NAMALWA (cell line): Measurements from ENCODE around the gene TLR3.
A peak's percentile ranks its signal among the peaks of the same experiment; 100 is the strongest.
"Not testable (repeated sequence)": the region's sequence is repeated elsewhere in the genome, so short reads cannot be mapped to it uniquely, and the experiment has no call there.

Experiments used
- DNase-seq: peaks from one replicate; pipeline ENCODE4 v3.0.0-alpha.2; 2015; ENCODE audit warnings: low spot score

TLR3 gene

DNA sequence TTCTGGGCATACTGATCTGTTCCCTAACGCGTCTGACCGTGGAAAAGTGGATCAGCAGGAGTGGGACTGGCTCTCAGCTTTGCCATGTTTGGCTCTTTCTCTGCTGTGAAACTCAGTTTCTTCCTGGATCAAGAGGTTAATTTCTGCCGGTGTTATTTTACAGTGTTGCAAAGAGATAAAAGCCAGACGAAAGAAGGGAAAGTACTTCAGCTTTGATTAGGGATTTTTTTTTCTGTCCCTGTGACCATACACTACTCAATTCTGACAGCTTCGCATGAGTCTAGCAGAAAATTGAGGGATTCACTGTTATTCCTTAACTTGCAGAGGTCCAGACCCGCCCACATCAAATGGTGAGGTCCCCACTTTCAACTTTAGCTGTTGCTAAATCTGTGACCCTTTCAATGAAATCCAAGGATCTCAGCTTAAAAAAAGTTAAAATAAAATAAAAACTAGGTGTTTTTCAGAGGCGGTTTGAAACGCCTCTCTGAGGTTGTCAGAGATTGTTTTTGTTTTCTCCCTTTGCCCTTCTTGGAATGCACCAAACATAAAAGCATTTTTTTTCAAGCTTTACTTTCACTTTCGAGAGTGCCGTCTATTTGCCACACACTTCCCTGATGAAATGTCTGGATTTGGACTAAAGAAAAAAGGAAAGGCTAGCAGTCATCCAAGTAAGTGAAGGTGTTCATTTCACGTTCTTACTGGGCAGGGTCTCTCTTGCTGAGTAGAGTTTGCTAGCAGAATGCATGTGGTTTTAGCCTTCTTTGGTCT lies at the start of gene TLR3:
TLR3 (plus strand) TSS at position 576 of the 768 bp plus-strand sequence. CDS start 7,464 bp downstream, outside the sequence.
- DNase-seq: peak; percentile 16

- no peak for DNase-seq
Observed at GRCh38 chr4:186019269-186019668, 49.7 kb upstream of the TLR3 start.

GRCh38 chr4:186020106-186020792 lies 48.7 kb upstream of the TLR3 start:
- no peak for DNase-seq

GRCh38 chr4:186020793-186021407 lies 48.1 kb upstream of the TLR3 start:
- DNase-seq: no peak

DNA sequence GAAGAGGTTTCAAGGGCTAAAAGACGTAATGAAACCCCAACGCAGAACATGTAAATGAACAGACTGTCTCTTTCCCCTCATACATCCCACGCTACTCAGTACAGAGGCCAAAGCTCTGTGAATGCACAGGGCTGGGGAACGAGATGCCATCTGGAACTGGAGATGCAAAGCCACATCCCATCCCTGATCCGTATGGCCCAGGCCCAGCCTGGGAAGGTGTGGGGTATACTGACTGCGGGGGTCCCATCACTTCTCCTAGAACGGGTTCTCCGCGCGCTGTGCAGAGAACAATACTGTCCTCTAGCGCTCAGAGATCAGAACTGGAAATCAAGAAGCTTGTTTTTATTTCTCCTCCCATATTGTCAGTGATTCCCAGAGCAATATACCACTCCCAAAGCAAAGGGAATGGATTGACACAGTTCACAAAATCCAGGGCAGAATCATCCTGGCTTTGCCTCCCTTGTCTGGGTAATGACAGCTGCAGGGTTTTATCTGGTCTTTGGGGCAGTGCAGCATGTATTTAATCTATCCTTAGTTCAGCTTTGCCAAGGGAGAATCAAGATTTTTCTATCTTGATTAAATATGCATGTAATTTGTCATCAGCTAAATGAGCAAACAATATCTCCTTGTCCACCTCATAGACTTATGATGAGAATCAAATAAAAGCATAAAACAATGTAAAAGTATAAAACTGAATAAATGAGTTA lies 47.3 kb upstream of the TLR3 start:
- DNase-seq: no peak

DNA sequence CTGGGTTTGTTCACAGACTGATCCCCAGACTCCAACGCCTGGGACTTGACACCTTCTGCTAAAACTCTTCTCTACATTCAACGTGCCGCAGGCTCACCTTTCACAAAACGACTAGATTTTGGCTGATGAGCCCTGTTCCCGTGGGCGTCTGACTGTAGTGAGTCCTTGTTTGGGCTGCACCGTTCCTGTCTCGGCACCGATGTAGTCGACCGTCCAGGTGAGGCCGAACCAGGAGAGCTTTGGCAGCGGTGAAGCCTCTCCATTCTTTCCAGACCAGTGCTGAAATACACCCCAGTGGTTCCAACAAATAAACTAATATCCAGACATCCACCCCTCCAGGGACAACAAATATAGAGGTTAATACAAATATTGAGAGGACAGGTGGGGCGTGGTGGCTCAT lies 45.0 kb upstream of the TLR3 start:
- DNase-seq: no peak

- no peak for DNase-seq
Observed at GRCh38 chr4:186024637-186025407, 44.1 kb upstream of the TLR3 start.

DNA sequence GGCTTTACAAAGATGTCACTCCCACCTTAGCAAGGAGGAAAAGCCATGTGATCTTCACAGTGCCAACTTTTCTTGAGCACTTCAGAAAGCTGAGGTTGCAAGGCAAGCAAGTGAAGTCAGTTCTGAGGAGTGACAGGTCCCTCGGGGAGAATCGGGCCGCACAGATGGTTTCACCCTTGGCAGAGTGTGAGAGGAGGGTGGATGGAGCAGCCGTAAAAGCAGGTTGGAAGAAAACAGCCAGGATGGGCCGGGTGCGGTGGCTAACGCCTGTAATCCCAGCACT lies 43.6 kb upstream of the TLR3 start:
- DNase-seq: no peak

DNA sequence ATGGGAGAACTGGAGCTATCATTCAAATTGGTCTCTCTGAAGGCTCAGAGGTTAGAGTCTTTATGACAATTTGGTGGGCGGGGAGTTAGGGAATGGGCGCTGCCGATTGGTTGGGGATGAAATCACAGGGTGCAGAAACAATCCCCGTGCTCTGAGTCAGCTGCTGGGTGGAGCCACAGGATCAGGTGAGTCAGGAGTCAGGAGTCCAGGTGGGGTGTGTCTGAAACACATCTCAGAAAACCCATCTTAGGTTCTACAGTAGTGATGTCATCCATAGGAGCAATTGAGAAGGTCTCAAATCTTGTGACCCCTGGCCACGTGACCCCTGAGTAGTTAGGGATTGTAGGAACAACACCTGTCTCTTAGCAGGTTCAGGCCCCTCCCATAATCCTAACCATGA lies 41.6 kb upstream of the TLR3 start:
- no peak for DNase-seq

DNA sequence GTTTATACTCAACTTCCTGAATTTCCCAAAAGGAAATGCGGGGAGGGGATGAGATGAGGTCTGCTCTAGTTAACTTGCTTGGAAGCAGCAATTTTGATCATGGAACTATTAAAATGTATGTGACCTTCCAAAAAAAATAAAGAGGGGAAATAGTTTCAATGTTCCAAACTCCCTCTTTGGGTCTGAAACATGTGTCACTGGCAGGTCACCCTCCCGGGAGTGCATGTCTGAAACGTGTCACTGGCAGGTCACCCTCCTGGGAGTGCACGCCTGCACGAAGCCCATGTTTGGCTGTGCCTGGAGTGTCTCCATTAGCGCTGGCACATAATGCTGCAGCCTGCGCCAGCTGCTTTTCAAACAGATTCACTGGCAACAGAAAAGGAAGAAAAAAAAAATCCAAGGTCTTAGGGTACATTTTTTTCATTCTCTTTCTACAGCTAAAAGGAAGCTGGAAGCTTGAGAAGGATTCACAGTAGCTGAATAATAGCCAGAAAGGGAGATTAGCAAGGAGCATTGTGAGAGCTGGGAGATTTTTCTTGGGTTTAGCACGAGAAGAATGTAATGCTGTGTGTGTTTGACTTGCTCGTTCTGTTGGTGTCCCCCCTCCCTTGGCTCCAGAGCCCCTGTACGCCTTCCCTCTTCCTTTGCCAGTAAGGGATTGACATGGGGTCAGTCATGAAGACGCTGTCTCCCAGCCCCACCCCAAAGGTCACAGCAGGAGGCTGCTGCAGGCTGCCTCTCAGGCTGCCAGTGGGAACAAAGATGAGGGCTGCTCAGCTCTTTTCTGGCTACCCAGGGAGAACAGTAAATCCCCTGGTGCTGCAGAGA lies 39.2 kb upstream of the TLR3 start:
- no peak for DNase-seq

- no peak for DNase-seq
Observed at GRCh38 chr4:186030399-186030775, 38.6 kb upstream of the TLR3 start.

GRCh38 chr4:186030795-186031194 lies 38.2 kb upstream of the TLR3 start:
- no peak for DNase-seq

DNA sequence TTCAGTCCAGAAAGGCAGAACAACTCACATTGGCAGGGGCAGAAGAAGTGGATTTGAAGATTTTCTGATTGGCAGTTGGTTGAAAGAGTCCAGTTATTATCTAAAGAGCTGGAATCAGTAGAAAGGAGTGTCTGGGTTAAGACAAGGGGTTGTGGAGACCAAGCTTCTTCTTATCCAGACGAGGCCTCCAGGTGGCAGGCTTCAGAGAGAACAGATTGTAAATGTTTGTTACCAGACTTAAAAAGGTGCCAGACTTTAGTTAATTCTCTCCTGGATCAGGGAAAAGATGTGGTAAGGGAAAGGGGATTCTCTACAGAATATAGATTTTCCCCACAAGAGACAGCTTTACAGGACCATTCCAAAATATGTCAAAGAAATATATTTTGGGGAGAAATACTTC lies 36.7 kb upstream of the TLR3 start:
- DNase-seq: peak; percentile 31

DNA sequence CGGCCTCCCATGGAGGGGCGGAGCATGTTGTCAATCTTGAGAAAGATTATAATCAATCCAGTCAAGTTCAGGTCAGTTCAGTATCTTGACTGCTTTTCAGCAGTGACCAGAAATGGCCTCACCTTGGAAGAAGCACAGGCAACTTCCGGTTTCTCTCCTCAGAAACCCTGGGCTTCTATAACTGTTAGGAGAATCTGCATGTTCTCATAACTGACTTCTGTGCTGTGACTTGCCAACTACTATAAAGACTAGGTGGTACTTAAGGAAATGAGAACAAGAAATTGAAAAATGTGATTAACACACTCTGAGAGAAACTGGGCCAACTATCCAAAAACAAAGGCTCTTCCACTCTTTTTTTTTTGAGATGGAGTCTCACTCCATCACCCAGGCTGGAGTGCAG lies 35.9 kb upstream of the TLR3 start:
- no peak for DNase-seq

DNA sequence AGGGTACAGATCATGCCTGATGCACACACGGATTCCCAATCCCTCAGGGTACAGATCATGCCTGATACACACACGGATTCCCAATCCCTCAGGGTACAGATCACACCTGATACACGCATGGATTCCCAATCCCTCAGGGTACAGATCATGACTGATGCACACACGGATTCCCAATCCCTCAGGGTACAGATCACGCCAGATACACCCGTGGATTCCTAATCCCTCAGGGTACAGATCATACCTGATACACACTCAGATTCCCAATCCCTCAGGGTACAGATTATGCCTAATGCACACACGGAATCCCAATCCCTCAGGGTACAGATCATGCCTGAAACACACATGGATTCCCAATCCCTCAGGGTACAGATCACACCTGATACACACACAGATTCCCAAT lies 34.3 kb upstream of the TLR3 start:
- DNase-seq: not testable (repeated sequence)

GRCh38 chr4:186036976-186037581 lies 31.9 kb upstream of the TLR3 start:
- no peak for DNase-seq

GRCh38 chr4:186037692-186038658 lies 31.0 kb upstream of the TLR3 start:
- peak; percentile 82 for DNase-seq

DNA sequence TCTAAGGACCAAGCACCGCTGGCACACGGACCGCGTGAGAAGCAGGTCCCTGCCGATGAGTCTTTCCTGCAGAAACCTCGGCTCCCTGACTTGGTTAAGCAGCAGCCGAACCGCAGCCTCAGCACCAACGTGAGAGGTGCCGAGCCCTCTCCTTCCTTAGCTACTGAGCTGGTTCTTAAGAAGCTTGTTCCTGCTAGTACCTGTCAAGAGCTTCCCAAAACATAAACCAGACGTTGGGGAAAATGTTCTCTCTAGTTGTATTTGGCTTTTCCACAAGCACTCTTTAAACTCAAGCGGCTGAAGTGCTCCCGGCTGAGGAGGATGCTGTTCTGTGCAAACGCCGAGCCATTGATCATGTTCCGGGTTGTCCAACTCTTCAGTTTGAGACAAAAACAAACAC lies 29.3 kb upstream of the TLR3 start:
- DNase-seq: no peak

- DNase-seq: no peak
Observed at GRCh38 chr4:186040316-186040715, 28.6 kb upstream of the TLR3 start.

- not testable (repeated sequence) for DNase-seq
Observed at GRCh38 chr4:186047501-186047900, 21.5 kb upstream of the TLR3 start.
